Karpas-422 (cell line): ENCODE results near the gene ACE2. TPM values are rescaled to one million over a fixed set of nuclear protein-coding genes. Genes with fewer than 3 reads are reported as not detected.

ENCODE experiments used
- DNase-seq: peaks from one replicate; pipeline ENCODE4 v3.0.0-alpha.2; 2015
- H2AFZ ChIP-seq: fragments of 200-600 bp; sonication (generic); 2 replicates; pipeline ENCODE4 v1.6.1; 2014; ENCODE audit warnings: antibody characterized with exemption, low read length, mixed read lengths
- H3K27ac ChIP-seq: fragments of 200-600 bp; sonication (generic); 2 replicates; pipeline ENCODE4 v1.5.1; 2014; ENCODE audit warnings: mild to moderate bottlenecking, low read length, moderate library complexity
- H3K27me3 ChIP-seq: fragments of 200-600 bp; sonication (generic); 2 replicates; pipeline ENCODE4 v1.6.1; 2014; ENCODE audit warnings: low read length, mixed read lengths
- H3K36me3 ChIP-seq: fragments of 200-600 bp; sonication (generic); 2 replicates; pipeline ENCODE4 v1.6.1; 2014; ENCODE audit warnings: low read length, mixed read lengths; ENCODE audit not compliant: insufficient read depth
- H3K4me1 ChIP-seq: fragments of 200-600 bp; sonication (generic); 2 replicates; pipeline ENCODE4 v1.6.1; 2014; ENCODE audit warnings: mild to moderate bottlenecking, low read length, mixed read lengths
- H3K4me2 ChIP-seq: fragments of 200-600 bp; sonication (generic); 2 replicates; pipeline ENCODE4 v1.6.1; 2014; ENCODE audit warnings: low read length, low read depth, mild to moderate bottlenecking; ENCODE audit not compliant: poor library complexity, severe bottlenecking
- H3K4me3 ChIP-seq: fragments of 200-600 bp; sonication (generic); 2 replicates; pipeline ENCODE4 v1.5.1; 2014; ENCODE audit warnings: mild to moderate bottlenecking, antibody characterized with exemption, low read length, mixed read lengths
- H3K79me2 ChIP-seq: fragments of 200-600 bp; sonication (generic); 2 replicates; pipeline ENCODE4 v1.6.1; 2014; ENCODE audit warnings: mild to moderate bottlenecking, low read length, mixed read lengths
- H3K9ac ChIP-seq: fragments of 200-600 bp; sonication (generic); 2 replicates; pipeline ENCODE4 v1.6.0; 2014; ENCODE audit warnings: low read length
- H3K9me2 ChIP-seq: fragments of 200-600 bp; sonication (generic), shearing (Covaris generic); replicated peaks from 2 replicates; pipeline ENCODE4 v1.6.0; 2014; ENCODE audit warnings: mild to moderate bottlenecking, low read length, moderate library complexity; ENCODE audit not compliant: insufficient read depth
- H3K9me3 ChIP-seq: fragments of 300-700, 200-600 bp; sonication (generic); 2 replicates; pipeline ENCODE4 v1.6.1; 2014; ENCODE audit warnings: low read length, mixed read lengths
- H4K20me1 ChIP-seq: fragments of 200-600 bp; sonication (generic); 2 replicates; pipeline ENCODE4 v1.6.1; 2014; ENCODE audit warnings: mild to moderate bottlenecking, antibody characterized with exemption, low read length, low read depth; ENCODE audit not compliant: insufficient read depth
- total RNA-seq: library from RNA; depleted of rRNA; stranded (reverse); fragments of >200 nt; shearing (Covaris generic); gene quantifications from 2 replicates; pipeline ENCODE4 v1.2.3, GENCODE V29; 2014; ENCODE audit warnings: low replicate concordance

Gene ACE2
- total RNA-seq, 1 experiment from 2014 or later, result not detected

GRCh38 chrX:15623054-15623453 lies 22.3 kb upstream of the ACE2 start:
- H3K9ac ChIP-seq, result no peak overlapping the region
- no peaks in the 10 kb centered on the region for H3K4me1 ChIP-seq
- H3K9me2 ChIP-seq, result no peaks in the 10 kb centered on the region
- no peaks in the 10 kb centered on the region for H3K9me3 ChIP-seq
- no peak overlapping the region for H2AFZ ChIP-seq
- H3K27ac ChIP-seq, result no peak overlapping the region
- H3K27me3 ChIP-seq, result no peaks in the 10 kb centered on the region
- H3K79me2 ChIP-seq, result no peaks in the 10 kb centered on the region
- no peak for DNase-seq
- H3K4me2 ChIP-seq, result no peak overlapping the region
- H3K4me3 ChIP-seq, result no peak overlapping the region
- no peaks in the 10 kb centered on the region for H4K20me1 ChIP-seq
- H3K36me3 ChIP-seq, result no peaks in the 10 kb centered on the region

- no peak overlapping the region for H3K27ac ChIP-seq
- H3K36me3 ChIP-seq, result no peaks in the 10 kb centered on the region
- H3K79me2 ChIP-seq, result no peaks in the 10 kb centered on the region
- H4K20me1 ChIP-seq, result no peaks in the 10 kb centered on the region
- no peak overlapping the region for H3K4me2 ChIP-seq
- H3K9me2 ChIP-seq, result no peaks in the 10 kb centered on the region
- H2AFZ ChIP-seq, result no peak overlapping the region
- H3K4me1 ChIP-seq, result no peaks in the 10 kb centered on the region
- no peaks in the 10 kb centered on the region for H3K9me3 ChIP-seq
- no peaks in the 10 kb centered on the region for H3K27me3 ChIP-seq
- no peak for DNase-seq
- no peak overlapping the region for H3K4me3 ChIP-seq
- H3K9ac ChIP-seq, result no peak overlapping the region
These were observed 18.4 kb upstream of the ACE2 start for GRCh38 chrX:15619053-15619755.

GRCh38 chrX:15617111-15617510 lies 16.4 kb upstream of the ACE2 start:
- Histone ChIP-seq H3K4me1 (no peaks in the 10 kb centered on the region), H4K20me1 (no peaks in the 10 kb centered on the region), H3K27me3 (no peaks in the 10 kb centered on the region), H3K9me2 (no peaks in the 10 kb centered on the region), H3K4me3 (no peak overlapping the region), H3K9me3 (no peaks in the 10 kb centered on the region), H3K4me2 (no peak overlapping the region), H3K9ac (no peak overlapping the region), H3K79me2 (no peaks in the 10 kb centered on the region), H3K27ac (no peak overlapping the region), H3K36me3 (no peaks in the 10 kb centered on the region), H2AFZ (no peak overlapping the region)
- no peak for DNase-seq

GRCh38 chrX:15616531-15616930 lies 15.8 kb upstream of the ACE2 start:
- Histone ChIP-seq H3K9me3 (no peaks in the 10 kb centered on the region), H3K9ac (no peak overlapping the region), H3K27me3 (no peaks in the 10 kb centered on the region), H3K36me3 (no peaks in the 10 kb centered on the region), H3K4me3 (no peak overlapping the region), H3K4me2 (no peak overlapping the region), H2AFZ (no peak overlapping the region), H3K27ac (no peak overlapping the region), H3K9me2 (no peaks in the 10 kb centered on the region), H3K4me1 (no peaks in the 10 kb centered on the region), H4K20me1 (no peaks in the 10 kb centered on the region), H3K79me2 (no peaks in the 10 kb centered on the region)
- no peak for DNase-seq

GRCh38 chrX:15607067-15607466 lies 6.3 kb upstream of the ACE2 start:
- Histone ChIP-seq H3K9me2 (no peaks in the 10 kb centered on the region), H3K9me3 (no peaks in the 10 kb centered on the region), H3K4me3 (no peak overlapping the region), H2AFZ (no peak overlapping the region), H4K20me1 (no peaks in the 10 kb centered on the region), H3K79me2 (no peaks in the 10 kb centered on the region), H3K9ac (no peak overlapping the region), H3K4me1 (no peaks in the 10 kb centered on the region), H3K36me3 (no peaks in the 10 kb centered on the region), H3K4me2 (no peak overlapping the region), H3K27ac (no peak overlapping the region), H3K27me3 (no peaks in the 10 kb centered on the region)
- DNase-seq, result no peak

- Histone ChIP-seq H2AFZ (no peak overlapping the region), H3K4me2 (no peak overlapping the region), H3K4me3 (no peak overlapping the region), H3K9me2 (no peaks in the 10 kb centered on the region), H3K36me3 (no peaks in the 10 kb centered on the region), H3K4me1 (no peaks in the 10 kb centered on the region), H3K9me3 (no peaks in the 10 kb centered on the region), H3K27ac (no peak overlapping the region), H4K20me1 (no peaks in the 10 kb centered on the region), H3K9ac (no peak overlapping the region), H3K27me3 (no peaks in the 10 kb centered on the region), H3K79me2 (no peaks in the 10 kb centered on the region)
- DNase-seq, result no peak
These were observed 5.4 kb upstream of the ACE2 start for GRCh38 chrX:15606136-15606535.

GRCh38 chrX:15605226-15605625 lies 4.5 kb upstream of the ACE2 start:
- Histone ChIP-seq H3K4me2 (no peak overlapping the region), H3K4me1 (no peaks in the 10 kb centered on the region), H3K4me3 (no peak overlapping the region), H3K9me3 (no peaks in the 10 kb centered on the region), H3K27me3 (no peaks in the 10 kb centered on the region), H3K79me2 (no peaks in the 10 kb centered on the region), H3K9me2 (no peaks in the 10 kb centered on the region), H3K27ac (no peak overlapping the region), H3K36me3 (no peaks in the 10 kb centered on the region), H4K20me1 (no peaks in the 10 kb centered on the region), H3K9ac (no peak overlapping the region), H2AFZ (no peak overlapping the region)
- no peak for DNase-seq

- Histone ChIP-seq H3K4me3 (no peak overlapping the region), H4K20me1 (no peaks in the 10 kb centered on the region), H3K9ac (no peak overlapping the region), H3K36me3 (no peaks in the 10 kb centered on the region), H3K9me3 (no peaks in the 10 kb centered on the region), H2AFZ (no peak overlapping the region), H3K27me3 (no peaks in the 10 kb centered on the region), H3K27ac (no peak overlapping the region), H3K4me2 (no peak overlapping the region), H3K9me2 (no peaks in the 10 kb centered on the region), H3K79me2 (no peaks in the 10 kb centered on the region), H3K4me1 (no peaks in the 10 kb centered on the region)
- DNase-seq, result no peak
These were observed 2.0 kb upstream of the ACE2 start for GRCh38 chrX:15602761-15603160.
